Measurements from ENCODE around the gene KCTD19.

The KCTD19 gene

DNA sequence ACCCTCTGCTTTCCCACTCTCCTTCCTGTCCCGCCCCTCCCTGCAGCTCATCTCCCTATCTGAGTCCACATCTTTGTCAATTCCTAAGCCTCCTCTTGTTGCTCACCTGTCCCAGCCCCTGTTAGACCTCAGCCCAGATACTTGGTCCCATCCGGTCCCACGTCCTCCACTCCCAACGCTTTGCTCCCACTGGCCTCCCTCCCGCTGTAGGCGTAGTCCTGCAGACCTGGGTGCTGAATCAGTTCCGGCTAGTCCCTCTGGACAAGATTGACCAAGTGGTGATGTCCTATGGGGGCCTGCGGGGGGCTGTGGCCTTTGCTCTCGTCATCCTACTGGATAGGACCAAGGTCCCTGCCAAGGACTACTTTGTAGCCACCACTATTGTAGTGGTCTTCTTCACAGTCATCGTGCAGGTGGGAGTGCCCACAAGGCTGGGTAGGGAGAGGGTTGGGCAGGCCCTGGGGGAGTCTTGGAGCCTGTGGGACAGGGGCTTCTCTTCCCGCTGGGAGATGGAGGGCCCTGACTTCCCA, 69.8 kb downstream of the KCTD19 start:
- no peak for DNase-seq

GRCh38 chr16:67255553-67256221, 70.9 kb downstream of the KCTD19 start:
- no peak for DNase-seq

DNA sequence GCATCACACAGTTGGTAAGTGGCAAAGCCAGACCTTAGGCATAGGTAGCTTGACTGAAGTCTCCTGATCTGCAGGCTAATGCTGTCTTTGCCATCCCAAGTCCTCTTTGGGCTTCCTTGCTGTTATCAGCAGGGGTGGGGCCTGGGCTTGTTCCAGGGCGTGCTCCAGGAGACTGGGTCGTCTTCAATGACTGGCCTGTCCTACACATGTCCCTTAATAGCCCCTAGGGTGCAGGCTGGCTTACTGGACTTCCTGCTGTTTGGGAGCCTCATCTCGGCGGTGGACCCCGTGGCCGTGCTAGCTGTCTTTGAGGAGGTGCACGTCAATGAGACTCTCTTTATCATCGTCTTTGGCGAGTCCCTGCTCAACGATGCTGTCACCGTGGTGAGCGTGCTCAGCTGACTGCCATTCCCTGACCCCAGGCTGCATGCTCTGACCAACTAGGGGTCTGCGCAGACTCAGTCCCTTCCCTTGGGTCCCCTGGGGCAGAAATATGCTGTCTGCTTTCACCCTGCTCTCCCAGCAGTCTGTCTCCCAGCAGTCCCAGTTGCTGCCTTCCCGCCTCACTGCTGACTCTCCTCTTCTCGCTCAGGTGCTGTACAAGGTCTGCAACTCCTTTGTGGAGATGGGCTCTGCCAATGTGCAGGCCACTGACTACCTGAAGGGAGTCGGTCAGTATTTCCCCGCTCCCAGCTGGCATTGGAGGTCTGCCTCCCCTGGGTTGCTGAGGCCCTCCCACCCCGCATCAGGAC, 71.6 kb downstream of the KCTD19 start:
- no peak for DNase-seq

DNA sequence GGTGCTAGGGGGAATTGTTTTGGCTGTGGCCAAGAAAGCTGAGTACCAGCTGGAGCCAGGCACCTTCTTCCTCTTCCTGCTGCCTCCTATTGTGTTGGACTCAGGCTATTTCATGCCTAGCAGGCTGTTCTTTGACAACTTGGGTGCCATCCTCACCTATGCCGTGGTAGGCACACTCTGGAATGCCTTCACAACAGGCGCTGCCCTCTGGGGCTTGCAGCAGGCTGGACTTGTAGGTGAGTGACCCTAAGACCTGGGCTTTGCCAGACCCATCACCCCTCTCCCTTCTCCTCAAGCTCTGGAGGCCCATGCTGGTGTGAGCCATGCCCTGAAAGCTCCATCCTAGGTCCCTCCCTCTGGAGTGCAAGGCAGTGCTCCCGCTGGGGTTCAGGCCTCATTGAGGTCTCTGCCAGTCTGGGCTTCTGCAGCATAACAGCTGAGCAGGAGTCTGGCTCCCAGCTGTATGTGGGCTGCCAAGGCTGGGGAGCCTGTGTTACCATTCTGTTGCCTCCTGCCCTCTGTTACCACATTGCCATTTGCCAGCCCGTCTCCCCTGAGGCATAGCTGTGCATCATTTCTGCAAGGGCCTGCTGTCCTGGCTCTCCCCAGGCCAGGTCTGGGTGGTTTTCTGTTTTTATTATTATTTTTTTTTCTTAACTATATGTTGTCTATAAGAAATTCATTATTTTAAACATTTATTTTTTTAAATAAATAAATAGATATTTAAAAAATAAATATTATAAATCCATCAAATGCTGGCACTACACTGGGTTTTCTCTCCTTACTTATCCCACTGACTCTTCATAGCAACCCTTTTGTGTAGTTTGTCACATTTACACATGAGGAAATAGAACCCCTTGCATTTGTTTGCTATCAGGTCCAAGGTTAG, 73.7 kb downstream of the KCTD19 start:
- DNase-seq, result no peak

GRCh38 chr16:67250045-67250327, 76.6 kb downstream of the KCTD19 start:
- DNase-seq, result no peak

- DNase-seq, result no peak
Observed at GRCh38 chr16:67249178-67250044, 77.1 kb downstream of the KCTD19 start.

GRCh38 chr16:67248401-67249177, 78.0 kb downstream of the KCTD19 start, which contains the start of gene SLC9A5:
Gene SLC9A5 (plus strand): TSS chr16:67248979. CDS start chr16:67249015, 36 bp downstream.
- DNase-seq, result no peak

GRCh38 chr16:67248073-67248400, 78.5 kb downstream of the KCTD19 start:
- no peak for DNase-seq

GRCh38 chr16:67247192-67248072, 79.1 kb downstream of the KCTD19 start, which contains the start of gene FHOD1:
Gene FHOD1 (minus strand): TSS chr16:67247481. CDS start chr16:67247410, 71 bp downstream.
- DNase-seq, result peak; percentile 93

- peak; percentile 32 to 44 for DNase-seq
Observed at GRCh38 chr16:67246756-67247191, 79.8 kb downstream of the KCTD19 start.

DNA sequence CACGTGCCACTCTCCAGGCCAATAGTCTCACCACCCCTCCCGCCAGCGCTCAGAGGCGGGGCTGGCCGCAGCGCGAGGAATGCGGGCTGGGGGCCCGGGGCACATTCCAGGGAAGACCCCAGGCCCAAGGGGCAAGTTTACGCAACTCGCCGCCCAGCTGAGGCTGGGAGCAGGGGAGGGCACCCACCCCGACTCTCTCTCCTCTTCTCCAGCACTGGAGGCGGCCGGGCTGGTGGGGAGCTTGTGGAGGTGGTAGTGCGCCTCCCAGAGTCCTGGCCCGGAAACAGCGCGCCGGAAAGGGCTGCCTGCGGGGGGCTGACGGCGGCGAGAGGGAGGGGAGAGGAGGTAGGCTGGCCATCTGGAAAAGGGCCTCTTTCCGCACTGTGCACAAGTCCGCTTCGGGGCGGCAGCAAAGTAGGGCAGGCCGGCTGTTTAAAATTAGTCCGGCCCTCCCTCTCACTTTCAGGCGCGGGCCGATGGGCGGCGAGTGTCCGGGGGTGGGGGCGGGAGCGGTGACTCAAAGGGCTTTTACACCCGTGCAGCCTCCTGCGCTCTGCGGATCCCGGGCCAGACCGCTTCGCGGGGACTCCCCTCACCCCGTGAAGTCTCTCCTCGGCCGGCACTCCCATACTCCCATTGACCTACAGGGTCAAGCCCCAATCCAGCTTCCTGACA, 80.3 kb downstream of the KCTD19 start:
- no peak for DNase-seq

GRCh38 chr16:67245674-67246080, 80.9 kb downstream of the KCTD19 start:
- no peak for DNase-seq

- no peak for DNase-seq
Observed at GRCh38 chr16:67245186-67245585, 81.4 kb downstream of the KCTD19 start.

DNA sequence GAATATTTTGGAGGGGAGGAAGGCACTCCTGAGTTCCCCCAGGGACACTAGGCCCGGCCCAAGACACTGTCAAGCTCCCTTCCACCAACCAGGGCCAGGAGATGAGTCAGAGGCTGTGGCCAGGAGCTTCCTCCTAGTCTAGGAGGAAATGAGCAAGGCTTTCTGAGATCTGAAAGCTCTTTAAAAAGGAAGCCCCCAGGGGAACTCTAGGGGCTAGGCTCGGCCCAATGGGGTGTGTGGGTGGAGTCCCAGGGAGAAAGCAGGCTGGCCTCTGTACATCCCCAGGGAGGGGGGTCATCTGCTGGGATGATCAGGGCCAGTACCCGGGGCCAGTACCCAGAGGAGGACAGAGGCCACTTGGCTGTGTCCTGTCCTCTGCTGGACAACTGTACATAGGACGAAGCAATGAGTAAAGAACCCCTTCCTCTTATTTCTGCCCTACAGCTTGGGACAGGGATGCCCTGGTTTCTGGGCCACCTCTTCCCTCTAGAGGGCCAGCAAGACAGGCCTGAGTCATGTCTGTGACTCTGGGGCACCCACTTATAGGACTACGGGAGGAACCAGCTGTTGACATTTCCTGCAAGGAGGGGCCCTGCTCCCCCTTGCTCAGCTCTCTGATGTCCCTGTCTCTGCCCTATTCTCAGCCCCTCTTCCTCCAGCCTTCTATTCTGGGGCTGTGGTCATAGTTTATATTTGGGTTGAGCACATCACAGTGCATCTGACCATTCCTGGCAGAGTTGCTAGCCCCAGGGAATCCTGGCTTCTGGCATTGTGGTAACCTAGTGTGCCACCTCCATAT, 82.0 kb downstream of the KCTD19 start:
- DNase-seq, result peak; percentile 73 to 78

GRCh38 chr16:67243481-67243880, 83.1 kb downstream of the KCTD19 start:
- no peak for DNase-seq

GRCh38 chr16:67242138-67242730, 84.3 kb downstream of the KCTD19 start:
- DNase-seq, result no peak

GRCh38 chr16:67241008-67241900, 85.3 kb downstream of the KCTD19 start:
- DNase-seq, result no peak

Data from activated CD4-positive, alpha-beta T cell treated with anti-CD3 and anti-CD28 coated beads, Interleukin-2, amount 50 U/mL, for 4 hours (primary cell).